ENCODE data around the gene CRKL.

CRKL gene

GRCh38 chr22:20909543-20910303 is 7.5 kb upstream of the CRKL start:
- no peaks in the 10 kb centered on the region for H3K9me2 ChIP-seq (replicated peaks; ENCODE audit: low read depth, low read length)
- no peaks in the 10 kb centered on the region for H3K9me3 ChIP-seq (ENCODE audit: insufficient read depth, low read depth, low read length)
- no peaks in the 10 kb centered on the region for H3K79me2 ChIP-seq (ENCODE audit: insufficient read depth, low read length)
- H4K20me1 ChIP-seq (ENCODE audit: insufficient read depth, low read length, poor library complexity, severe bottlenecking): no peaks in the 10 kb centered on the region
- H2AFZ ChIP-seq (ENCODE audit: low read length): no peak overlapping the region
- no peak overlapping the region for H3K4me3 ChIP-seq (ENCODE audit: low read length, poor library complexity, severe bottlenecking)
- H3K27me3 ChIP-seq (ENCODE audit: insufficient read depth, low read length, poor library complexity, severe bottlenecking): no peaks in the 10 kb centered on the region
- no peak for TF ChIP-seq EZH2phosphoT487 (IDR thresholded peaks at IDR 0.05; ENCODE audit: borderline replicate concordance)
- no peak for TF ChIP-seq CTCF (conservative IDR thresholded peaks at IDR 0.05; ENCODE audit: low read length)
- no peaks in the 10 kb centered on the region for H3K36me3 ChIP-seq (ENCODE audit: insufficient read depth, low read length)
- no peak overlapping the region for H3K9ac ChIP-seq (ENCODE audit: low read depth, low read length, poor library complexity, severe bottlenecking)
- no peaks in the 10 kb centered on the region for H3F3A ChIP-seq (ENCODE audit: low read depth)
- no peak overlapping the region for H3K4me2 ChIP-seq (ENCODE audit: low read depth, low read length, poor library complexity, severe bottlenecking)
- no peaks in the 10 kb centered on the region for H3K4me1 ChIP-seq (ENCODE audit: insufficient read depth, low read length, poor library complexity, severe bottlenecking)

DNA sequence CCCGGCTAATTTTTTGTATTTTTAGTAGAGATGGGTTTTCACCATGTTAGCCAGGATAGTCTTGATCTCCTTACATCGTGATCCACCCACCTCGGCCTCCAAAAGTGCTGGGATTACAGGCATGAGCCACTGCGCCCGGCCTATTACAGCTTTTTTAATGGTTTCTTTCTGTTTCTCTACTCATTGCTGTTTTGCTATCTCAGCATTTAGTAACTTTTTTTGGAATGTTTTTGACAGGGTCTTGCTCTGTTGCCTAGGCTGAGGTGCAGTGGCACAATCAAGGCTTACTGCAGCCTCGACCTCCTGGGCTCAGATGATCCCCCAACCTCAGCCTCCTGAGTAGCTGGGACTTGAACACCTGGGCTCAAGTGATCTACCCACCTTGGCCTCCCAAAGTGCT is 4.7 kb upstream of the CRKL start:
- Histone ChIP-seq H3K9me3 (ENCODE audit: insufficient read depth, low read depth, low read length) (no peaks in the 10 kb centered on the region), H3K4me1 (ENCODE audit: insufficient read depth, low read length, poor library complexity, severe bottlenecking) (no peaks in the 10 kb centered on the region), H3K9ac (ENCODE audit: low read depth, low read length, poor library complexity, severe bottlenecking) (no peak overlapping the region), H3K79me2 (ENCODE audit: insufficient read depth, low read length) (peaks cover 3% of the 10 kb centered on the region), H2AFZ (ENCODE audit: low read length) (no peak overlapping the region), H3K36me3 (ENCODE audit: insufficient read depth, low read length) (no peaks in the 10 kb centered on the region), H4K20me1 (ENCODE audit: insufficient read depth, low read length, poor library complexity, severe bottlenecking) (peaks cover 2% of the 10 kb centered on the region), H3K4me2 (ENCODE audit: low read depth, low read length, poor library complexity, severe bottlenecking) (no peak overlapping the region), H3K9me2 (replicated peaks; ENCODE audit: low read depth, low read length) (no peaks in the 10 kb centered on the region), H3K27me3 (ENCODE audit: insufficient read depth, low read length, poor library complexity, severe bottlenecking) (peaks cover 1% of the 10 kb centered on the region), H3F3A (ENCODE audit: low read depth) (no peaks in the 10 kb centered on the region), H3K4me3 (ENCODE audit: low read length, poor library complexity, severe bottlenecking) (no peak overlapping the region)
- TF ChIP-seq EZH2phosphoT487 (IDR thresholded peaks at IDR 0.05; ENCODE audit: borderline replicate concordance) (no peak), CTCF (conservative IDR thresholded peaks at IDR 0.05; ENCODE audit: low read length) (no peak)

DNA sequence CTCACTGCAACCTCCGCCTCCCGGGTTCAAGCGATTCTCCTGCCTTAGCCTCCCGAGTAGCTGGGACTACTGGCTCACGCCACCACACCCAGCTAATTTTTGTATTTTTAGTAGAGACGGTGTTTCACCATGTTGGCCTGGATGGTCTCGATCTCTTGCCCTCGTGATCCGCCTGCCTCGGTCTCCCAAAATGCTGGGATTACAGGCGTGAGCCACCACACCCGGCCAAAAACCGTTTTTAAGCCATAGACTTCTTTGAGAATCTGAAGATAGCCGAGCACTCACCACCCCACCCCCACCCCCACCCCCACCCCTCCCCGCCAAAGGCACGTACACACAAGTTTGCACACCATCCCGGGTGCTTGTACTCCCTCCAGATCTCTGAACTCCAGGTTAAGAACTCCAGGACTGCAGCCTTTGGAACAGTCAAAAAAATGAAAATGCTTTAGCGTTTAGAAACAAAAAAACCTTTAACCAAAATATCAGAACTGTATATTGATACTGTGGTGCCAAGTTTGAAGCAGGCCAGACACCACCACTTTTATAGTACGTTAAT is 1.5 kb downstream of the CRKL start:
- Histone ChIP-seq H3K9me3 (ENCODE audit: insufficient read depth, low read depth, low read length) (no peaks in the 10 kb centered on the region), H3K9me2 (replicated peaks; ENCODE audit: low read depth, low read length) (no peaks in the 10 kb centered on the region), H3K36me3 (ENCODE audit: insufficient read depth, low read length) (no peaks in the 10 kb centered on the region), H3K4me1 (ENCODE audit: insufficient read depth, low read length, poor library complexity, severe bottlenecking) (peaks cover 28% of the 10 kb centered on the region), H3K4me2 (ENCODE audit: low read depth, low read length, poor library complexity, severe bottlenecking) (peak overlapping the region; percentile 98), H3K9ac (ENCODE audit: low read depth, low read length, poor library complexity, severe bottlenecking) (peak overlapping the region; percentile 94), H2AFZ (ENCODE audit: low read length) (no peak overlapping the region), H3K79me2 (ENCODE audit: insufficient read depth, low read length) (peaks cover 65% of the 10 kb centered on the region), H4K20me1 (ENCODE audit: insufficient read depth, low read length, poor library complexity, severe bottlenecking) (peaks cover 60% of the 10 kb centered on the region), H3F3A (ENCODE audit: low read depth) (no peaks in the 10 kb centered on the region), H3K4me3 (ENCODE audit: low read length, poor library complexity, severe bottlenecking) (peak overlapping the region; percentile 98), H3K27me3 (ENCODE audit: insufficient read depth, low read length, poor library complexity, severe bottlenecking) (peaks cover 8% of the 10 kb centered on the region)
- TF ChIP-seq CTCF (conservative IDR thresholded peaks at IDR 0.05; ENCODE audit: low read length): no peak

Data from Loucy (cell line).